HepG2 (cell line): ENCODE data around the gene GRAMD1A. TPM values are rescaled to one million over a fixed set of nuclear protein-coding genes. Genes with fewer than 3 reads are reported as not detected.

Experiments used
- ATF4 ChIP-seq, 2 experiments: fragments of 450-650 bp in 1 of 2; sonication (generic) in 1 of 2; formaldehyde crosslinking; IDR thresholded peaks; 2 replicates each; pipeline versions ENCODE4 v1.5.0 to v1.8.0; 2020 to 2022; ENCODE audit warnings: mild to moderate bottlenecking in 1 of 2, missing genetic modification reagents in 1 of 2
- NCOR1 ChIP-seq: fragments of 200-600 bp; sonication (generic); IDR thresholded peaks from 2 replicates; pipeline ENCODE4 v1.7.0; 2017; ENCODE audit warnings: antibody characterized with exemption, low read length, borderline replicate concordance
- PRDM15 ChIP-seq: sonication (generic); formaldehyde crosslinking; IDR thresholded peaks from 2 replicates; pipeline ENCODE4 v1.4.0; 2020; ENCODE audit warnings: missing genetic modification reagents
- RAD51 ChIP-seq: fragments of 450-650 bp; IDR thresholded peaks from 2 replicates; pipeline ENCODE4 v1.6.1; 2016; ENCODE audit warnings: borderline replicate concordance
- SIN3A ChIP-seq: IDR thresholded peaks from 2 replicates; pipeline ENCODE4 v1.6.1; 2011; ENCODE audit warnings: low read depth, mild to moderate bottlenecking, control low read depth, low read length, borderline replicate concordance
- SP5 ChIP-seq: IDR thresholded peaks from 2 replicates; pipeline ENCODE4 v1.6.1; 2016; ENCODE audit warnings: low read depth, borderline replicate concordance
- STAT6 ChIP-seq: sonication (generic); formaldehyde crosslinking; IDR thresholded peaks from 2 replicates; pipeline ENCODE4 v1.4.0; 2020; ENCODE audit warnings: missing genetic modification reagents, mild to moderate bottlenecking, borderline replicate concordance
- TARDBP ChIP-seq: sonication (generic); formaldehyde crosslinking; IDR thresholded peaks from 2 replicates; pipeline ENCODE4 v1.8.0; 2022; ENCODE audit warnings: mild to moderate bottlenecking, missing genetic modification reagents
- U2AF2 ChIP-seq: fragments of 200-400 bp; formaldehyde crosslinking; IDR thresholded peaks from 2 replicates; pipeline ENCODE4 v1.6.1; 2017; ENCODE audit warnings: low read depth, mild to moderate bottlenecking, low read length
- ZC3H4 ChIP-seq: sonication (generic); formaldehyde crosslinking; IDR thresholded peaks from 2 replicates; pipeline ENCODE4 v1.4.0; 2020; ENCODE audit warnings: missing genetic modification reagents, borderline replicate concordance
- ZFYVE20 ChIP-seq: sonication (generic); formaldehyde crosslinking; IDR thresholded peaks from 2 replicates; pipeline ENCODE4 v1.8.0; 2023; ENCODE audit warnings: low read depth, mild to moderate bottlenecking, moderate library complexity, missing genetic modification reagents, borderline replicate concordance
- ZNF142 ChIP-seq: sonication (generic); formaldehyde crosslinking; IDR thresholded peaks from 2 replicates; pipeline ENCODE4 v1.4.0; 2020; ENCODE audit warnings: missing genetic modification reagents
- ZNF614 ChIP-seq: IDR thresholded peaks from 2 replicates; pipeline ENCODE4 v1.6.1; 2018; ENCODE audit warnings: missing biosample characterization, missing genetic modification reagents, inconsistent platforms, borderline replicate concordance
- ZNF713 ChIP-seq: sonication (generic); formaldehyde crosslinking; IDR thresholded peaks from 2 replicates; pipeline ENCODE4 v1.4.0; 2020; ENCODE audit warnings: mild to moderate bottlenecking, missing genetic modification reagents
- polyA plus RNA-seq, 8 experiments: library from polyadenylated mRNA; depleted of rRNA in 3 of 8; stranded (reverse) in 7 of 8; unstranded in 1 of 8; fragments of >200 nt; fragmentation: Illumina TruSeq in 4 of 8; extraction: Trizol in 4 of 8; gene quantifications; 2 replicates each; pipeline versions ENCODE4 v1.2.1 to v1.2.3, GENCODE V29; 2011 to 2016; ENCODE audit warnings: low read depth in 4 of 8, missing spikeins in 1 of 8, mixed read lengths in 1 of 8; ENCODE audit not compliant: insufficient read depth in 1 of 8
- total RNA-seq, 5 experiments: library from RNA; depleted of rRNA; stranded (reverse); fragments of >200 nt; fragmentation: Illumina TruSeq; extraction: Trizol; gene quantifications; 2 replicates each; pipeline ENCODE4 v1.2.3, GENCODE V29; 2016; ENCODE audit warnings: low read depth in 1 of 5

Gene GRAMD1A
- total and polyA plus RNA-seq, 2 of the 13 experiments (the other 11 are each of a cell fraction or from before 2014, with no cell fraction given) = 14.7 to 181 TPM

- no peak for TF ChIP-seq PRDM15 (CRISPR knock-in tag)
- TF ChIP-seq ATF4 (CRISPR knock-in tag; IDR thresholded peaks at IDR 0.05) = no peak
- TF ChIP-seq ZC3H4 = no peak
- 0 out of 2 replicates have a peak, but pooled peaks have one; percentile 36 for TF ChIP-seq ZNF614 (CRISPR knock-in tag)
- TF ChIP-seq TARDBP (CRISPR knock-in tag) = peak; percentile 14; the same call in 1 of the 2 replicates
- TF ChIP-seq ZFYVE20 = no peak
- TF ChIP-seq SIN3A = 0 out of 2 replicates have a peak, but pooled peaks have one; percentile 49
- TF ChIP-seq RAD51 = no peak
- peak; percentile 23; the same call in 1 of the 2 replicates for TF ChIP-seq NCOR1
- no peak for TF ChIP-seq ZNF142 (CRISPR knock-in tag)
- 0 out of 2 replicates have a peak, but pooled peaks have one; percentile 60 for TF ChIP-seq STAT6
- TF ChIP-seq SP5 = peak; percentile 37; the same call in 1 of the 2 replicates
- no peak for TF ChIP-seq U2AF2
- no peak for TF ChIP-seq ZNF713 (CRISPR knock-in tag)
Observed at GRCh38 chr19:34961775-34962686, 38.1 kb upstream of the GRAMD1A start (continued).
